HG02763 (cell line): ENCODE measurements around the gene TRIM46.
"Not testable (repeated sequence)": the region's sequence is repeated elsewhere in the genome, so short reads cannot be mapped to it uniquely, and the experiment has no call there.

ENCODE experiments used
- ATAC-seq: cut with Tn5 transposase; IDR thresholded peaks from one replicate; pipeline ENCODE4 v1.9.1; 2021; ENCODE audit warnings: mild to moderate bottlenecking, moderate library complexity; ENCODE audit not compliant: unreplicated experiment

Gene TRIM46

DNA sequence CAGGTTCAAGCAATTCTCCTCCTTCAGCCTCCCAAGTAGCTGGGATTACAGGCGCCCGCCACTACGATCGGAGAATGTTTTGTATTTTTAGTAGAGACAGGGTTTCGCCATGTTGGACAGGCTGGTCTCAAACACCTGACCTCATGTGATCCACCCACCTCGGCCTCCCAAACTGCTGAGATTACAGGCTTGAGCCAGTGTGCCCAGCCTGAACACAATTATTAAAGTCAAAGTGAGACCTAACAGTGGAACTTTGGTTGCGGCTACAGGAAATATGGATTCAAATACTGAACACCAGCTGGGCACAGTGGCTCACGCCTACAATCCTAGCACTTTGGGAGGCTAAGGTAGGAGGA is 51.7 kb downstream of the TRIM46 start:
- ATAC-seq: not testable (repeated sequence)

DNA sequence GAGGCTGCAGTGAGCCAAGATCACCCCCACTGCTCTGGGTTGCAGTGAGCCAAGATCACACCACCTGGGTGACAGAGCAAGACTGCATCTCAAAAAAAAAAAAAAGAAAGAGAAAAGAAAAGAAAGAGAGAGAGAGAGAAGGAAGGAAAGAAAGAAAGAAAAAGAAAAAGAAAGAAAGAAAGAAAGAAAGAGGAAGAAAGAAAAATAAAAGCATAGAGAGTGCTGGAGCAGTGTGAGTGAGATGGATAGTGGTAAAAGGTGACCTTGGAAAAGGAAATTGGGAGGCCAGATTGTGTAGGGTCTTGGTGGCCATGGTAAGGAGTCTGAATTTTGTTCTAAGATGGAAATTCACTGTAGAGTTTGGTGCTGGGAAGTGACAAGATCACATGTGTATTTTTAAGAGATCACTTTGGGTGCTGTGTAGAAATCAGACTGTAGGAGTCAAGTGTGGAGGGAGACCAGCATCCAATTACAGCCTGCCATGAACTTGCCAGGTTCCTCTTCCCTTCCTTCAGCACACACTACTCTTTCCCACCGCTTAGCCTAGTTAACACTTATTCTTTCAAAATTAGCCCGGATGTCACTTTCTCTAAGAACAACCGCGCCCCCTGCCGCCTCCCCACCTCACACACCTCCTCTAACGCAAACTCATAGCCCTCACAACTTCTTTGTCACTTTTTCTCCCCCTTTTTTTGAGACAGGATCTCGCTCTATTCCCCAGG is 52.7 kb downstream of the TRIM46 start:
- ATAC-seq: no peak

DNA sequence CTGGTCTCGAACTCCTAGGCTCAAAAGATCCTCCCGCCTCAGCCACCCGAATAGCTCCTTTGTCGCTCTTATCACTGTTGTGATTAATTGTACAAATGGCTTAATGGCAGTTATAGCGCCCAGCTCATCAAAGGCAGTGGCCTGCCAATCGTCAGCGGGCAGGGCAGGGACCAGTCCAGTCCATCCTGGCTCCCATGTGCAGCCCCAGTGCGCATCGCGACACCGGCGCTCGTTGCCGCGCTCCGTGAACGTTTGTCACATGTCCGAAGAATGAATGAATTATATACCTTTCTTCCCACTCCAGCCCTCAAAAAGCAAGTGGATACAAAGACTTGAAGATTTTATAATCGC is 53.2 kb downstream of the TRIM46 start:
- no peak for ATAC-seq

DNA sequence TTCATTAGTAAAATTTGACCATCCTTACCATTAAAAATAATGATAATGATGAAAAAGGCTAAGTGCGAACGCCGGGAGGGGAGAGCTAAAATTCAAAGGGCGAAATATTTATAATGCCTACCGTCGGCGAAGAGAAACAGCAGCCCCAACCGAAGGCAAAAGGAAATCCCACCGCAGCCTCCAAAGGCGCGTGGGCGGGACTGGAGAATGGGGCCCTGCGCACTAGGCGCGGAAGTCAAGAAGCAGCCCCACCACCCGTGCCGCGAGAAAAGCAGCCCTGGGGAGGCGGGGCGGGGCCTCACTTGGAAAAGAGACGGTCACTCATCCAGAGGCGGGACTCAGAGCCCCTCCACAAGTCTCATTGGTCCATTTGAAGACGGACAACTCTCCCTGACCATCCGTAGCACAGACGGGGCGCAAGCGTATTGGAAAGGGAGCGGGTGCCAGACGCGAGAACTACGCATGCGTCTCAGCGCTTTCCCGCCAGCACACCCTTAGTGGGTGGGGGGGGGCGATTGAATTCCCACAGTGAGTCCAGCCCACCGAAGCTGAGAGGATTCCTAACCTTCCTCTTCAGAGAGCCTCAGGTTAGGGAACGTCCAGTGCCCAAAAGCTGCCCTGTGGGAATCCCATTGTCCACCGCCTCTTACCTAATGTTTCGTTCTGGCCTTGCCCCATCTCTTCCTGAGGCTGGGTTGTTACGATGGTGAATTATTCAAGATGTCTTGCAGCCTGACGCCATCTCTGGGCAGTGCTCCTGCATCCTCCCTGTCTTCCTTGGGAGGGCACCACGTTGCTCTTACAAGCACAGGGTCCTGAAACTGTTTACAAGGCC is 53.8 kb downstream of the TRIM46 start:
- peak; percentile 93 for ATAC-seq

DNA sequence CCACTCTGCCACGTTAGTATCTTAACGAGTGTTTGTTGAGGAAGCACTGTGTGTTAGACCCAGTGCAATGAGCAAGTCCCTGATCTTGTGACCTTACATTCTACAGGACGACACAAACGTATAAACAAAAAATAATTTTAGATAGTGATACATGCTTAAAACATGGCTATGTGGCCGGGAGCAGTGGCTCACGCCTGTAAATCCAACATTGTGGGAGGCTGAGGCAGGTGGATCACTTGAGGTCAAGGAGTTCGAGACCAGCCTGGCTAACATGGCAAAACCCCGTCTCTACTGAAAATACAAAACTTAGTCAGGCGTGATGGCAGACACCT is 54.4 kb downstream of the TRIM46 start:
- no peak for ATAC-seq

DNA sequence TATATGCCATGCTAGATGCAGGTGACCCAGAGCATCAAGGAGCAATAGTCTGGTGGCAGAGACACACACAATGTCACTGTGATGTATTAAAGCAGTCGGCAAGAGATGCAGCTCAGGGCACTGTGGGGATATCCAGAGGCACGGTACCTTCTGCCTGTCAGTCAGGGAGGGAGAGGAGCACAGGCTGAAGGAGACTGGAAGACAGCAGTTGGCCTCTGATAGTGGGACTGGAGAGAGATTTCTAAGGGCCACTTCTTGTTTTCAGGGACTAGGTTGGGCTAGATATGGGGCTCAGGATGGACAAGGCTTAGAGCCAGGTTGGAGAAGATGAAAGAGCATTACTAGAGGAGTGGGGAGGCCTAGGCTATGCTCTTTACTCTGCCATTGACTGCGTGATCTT is 57.7 kb downstream of the TRIM46 start:
- not testable (repeated sequence) for ATAC-seq

DNA sequence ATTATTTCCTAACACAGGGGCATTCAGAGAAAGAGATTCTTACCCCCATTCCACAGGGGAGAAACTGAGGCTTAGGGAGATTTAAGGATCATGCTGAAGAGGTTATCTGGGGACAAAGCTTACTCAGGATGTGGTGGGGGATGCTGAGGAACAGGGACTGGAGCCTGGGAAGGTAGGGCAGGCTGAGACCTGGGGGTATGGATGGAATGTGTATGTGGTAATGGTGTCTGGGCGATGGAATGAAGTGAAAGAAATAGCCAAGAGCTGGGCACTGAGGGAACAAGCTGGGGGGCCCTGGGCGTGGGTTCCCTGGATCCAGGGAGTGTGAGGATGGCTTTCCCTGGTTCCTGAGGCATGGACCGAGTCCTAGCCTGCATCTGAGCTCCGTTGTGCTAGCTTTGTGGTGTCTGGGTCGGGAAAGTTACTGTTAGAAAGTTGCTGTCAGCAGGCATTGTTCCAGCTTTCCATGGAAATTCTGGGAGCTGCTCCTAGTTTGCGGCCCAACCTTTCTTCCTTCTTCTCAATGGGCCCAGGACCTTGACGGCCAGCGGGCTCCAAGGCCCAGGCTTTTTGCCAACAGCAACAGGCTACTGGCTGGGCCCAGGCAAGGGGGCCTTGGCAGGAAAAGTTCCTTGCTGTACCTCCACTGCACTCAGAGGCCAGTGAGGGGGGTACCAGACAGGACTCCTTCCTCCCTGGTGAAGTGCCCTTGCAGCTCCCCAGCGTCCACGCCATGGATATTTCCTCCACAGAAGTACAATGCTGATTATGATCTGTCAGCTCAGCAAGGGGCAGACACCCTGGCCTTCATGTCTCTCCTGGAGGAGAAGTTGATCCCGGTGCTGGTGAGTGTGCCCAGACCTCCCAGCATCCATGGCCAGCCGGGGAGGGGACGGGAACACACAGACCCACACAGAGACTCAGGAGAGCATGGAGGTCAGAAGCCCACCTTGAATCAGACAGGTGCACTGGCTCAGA is 58.6 kb downstream of the TRIM46 start:
- not testable (repeated sequence) for ATAC-seq

DNA sequence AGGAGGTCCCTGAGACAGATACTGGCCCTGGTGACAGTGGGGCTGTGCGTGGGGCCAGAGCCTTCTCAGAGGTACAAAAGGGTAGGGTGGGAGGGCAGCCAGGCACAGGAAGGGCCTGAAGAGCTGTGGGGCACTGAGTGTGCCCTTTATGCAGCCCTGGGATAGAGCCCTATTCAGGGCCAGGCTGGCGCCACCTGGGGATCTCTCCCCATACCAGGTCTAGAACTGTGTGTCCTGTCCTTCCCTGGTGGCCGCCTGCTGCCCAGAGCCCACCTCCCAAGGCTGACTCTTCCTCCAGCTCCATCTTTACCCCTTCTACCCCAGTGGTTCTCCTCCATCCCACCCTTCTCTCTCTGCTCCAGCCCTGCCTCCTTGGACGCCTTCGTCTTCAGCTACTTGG is 59.9 kb downstream of the TRIM46 start:
- not testable (repeated sequence) for ATAC-seq
